LHCN-M2 (cell line): Measurements from ENCODE around the gene ODF2. TPM values are rescaled to one million over a fixed set of nuclear protein-coding genes. Genes with fewer than 3 reads are reported as not detected.
"Not testable (repeated sequence)": the region's sequence is repeated elsewhere in the genome, so short reads cannot be mapped to it uniquely, and the experiment has no call there.

Experiments used
- DNase-seq: peaks from one replicate; pipeline ENCODE4 v3.0.0-alpha.2; 2012; ENCODE audit warnings: low read depth
- polyA plus RNA-seq: library from polyadenylated mRNA; unstranded; fragments of >200 nt; gene quantifications from one replicate; pipeline ENCODE4 v1.2.1, GENCODE V29; 2012; ENCODE audit warnings: missing spikeins
- total RNA-seq: library from RNA; depleted of rRNA; stranded (reverse); fragments of >200 nt; gene quantifications from 2 replicates; pipeline ENCODE4 v1.2.3, GENCODE V29; 2014; rRNA removed

ODF2 gene
- total RNA-seq = 55.2 and 63.3 TPM in 2 replicates
- 30.2 TPM for polyA plus RNA-seq

GRCh38 chr9:128455849-128456612 lies at the start of gene ODF2:
ODF2 (plus strand) TSS chr9:128456006; CDS start chr9:128456092, 86 bp downstream.
- DNase-seq = peak; percentile 92

- peak; percentile 45 for DNase-seq
Measured at GRCh38 chr9:128406848-128407391, 48.9 kb upstream of the ODF2 start.

- no peak for DNase-seq
Measured at GRCh38 chr9:128408963-128409431, 46.8 kb upstream of the ODF2 start.

- DNase-seq = no peak
Measured at GRCh38 chr9:128409450-128409849, 46.4 kb upstream of the ODF2 start.

GRCh38 chr9:128409978-128410377 lies 45.8 kb upstream of the ODF2 start:
- DNase-seq = peak; percentile 34

GRCh38 chr9:128411364-128412119 lies 44.3 kb upstream of the ODF2 start:
- DNase-seq = peak; percentile 32

- peak; percentile 32 for DNase-seq
Measured at GRCh38 chr9:128412120-128412790, 43.6 kb upstream of the ODF2 start.

- not testable (repeated sequence) for DNase-seq
Measured at GRCh38 chr9:128413728-128414127, 42.1 kb upstream of the ODF2 start.

GRCh38 chr9:128414461-128414860 lies 41.3 kb upstream of the ODF2 start:
- no peak for DNase-seq

GRCh38 chr9:128415281-128415680 lies 40.5 kb upstream of the ODF2 start:
- no peak for DNase-seq

GRCh38 chr9:128416014-128416413 lies 39.8 kb upstream of the ODF2 start:
- no peak for DNase-seq

- DNase-seq = no peak
Measured at GRCh38 chr9:128416432-128417019, 39.3 kb upstream of the ODF2 start.

- peak; percentile 35 for DNase-seq
Measured at GRCh38 chr9:128419061-128419925, 36.5 kb upstream of the ODF2 start.

GRCh38 chr9:128420060-128420650 lies 35.7 kb upstream of the ODF2 start:
- peak; percentile 58 for DNase-seq

- peak; percentile 46 for DNase-seq
Measured at GRCh38 chr9:128420651-128421481, 34.9 kb upstream of the ODF2 start, which contains the start of gene CERCAM. CERCAM (plus strand) TSS chr9:128420857; CDS start chr9:128420878, 21 bp downstream.

- peak; percentile 32 for DNase-seq
Measured at GRCh38 chr9:128421482-128421996, 34.3 kb upstream of the ODF2 start.

- DNase-seq = not testable (repeated sequence)
Measured at GRCh38 chr9:128422022-128422782, 33.6 kb upstream of the ODF2 start.

- peak; percentile 9 for DNase-seq
Measured at GRCh38 chr9:128422783-128423150, 33.0 kb upstream of the ODF2 start.
